AG04450 (cell line): ENCODE results near the gene SLC6A19. TPM values are rescaled to one million over a fixed set of nuclear protein-coding genes. Genes with fewer than 3 reads are reported as not detected.

Source experiments
- CTCF ChIA-PET: fragments of 300-600, 350-600 bp; formaldehyde crosslinking; extraction: SDS; loops from one replicate; lab custom pipeline; 2022; ENCODE audit warnings: antibody characterized with exemption, inconsistent platforms; lab: Charles Lee
- POLR2A ChIA-PET: fragments of 350-600 bp; formaldehyde crosslinking; extraction: SDS; loops from one replicate; lab custom pipeline; 2021; ENCODE audit warnings: antibody characterized with exemption, inconsistent platforms; lab: Yijun Ruan, JAX
- DNase-seq: peaks from one replicate; pipeline ENCODE4 v3.0.0-alpha.2; 2011; ENCODE audit warnings: low read depth, low spot score
- H3K27ac ChIP-seq: one replicate; pipeline ENCODE4 v1.5.1; 2012; ENCODE audit warnings: low read depth, low read length, control low read depth
- H3K27me3 ChIP-seq: one replicate; pipeline ENCODE4 v1.6.0; 2012; ENCODE audit warnings: low read length; ENCODE audit not compliant: control insufficient read depth, insufficient read depth
- H3K4me3 ChIP-seq: 2 replicates; pipeline ENCODE4 v1.5.1; 2011; ENCODE audit warnings: mild to moderate bottlenecking, low read depth, low read length, control low read depth
- H3K9me3 ChIP-seq: 2 replicates; pipeline ENCODE4 v1.5.1; 2012; ENCODE audit warnings: low read length; ENCODE audit not compliant: control insufficient read depth, insufficient read depth
- CTCF ChIP-seq: IDR thresholded peaks from 2 replicates; pipeline ENCODE4 v1.5.1; 2011; ENCODE audit warnings: low read depth, low read length, control low read depth, inconsistent platforms
- polyA plus RNA-seq: library from polyadenylated mRNA; depleted of rRNA; stranded (reverse); fragments of >200 nt; gene quantifications from 2 replicates; pipeline ENCODE4 v1.2.3, GENCODE V29; 2011

Gene SLC6A19
- polyA plus RNA-seq, 1 experiment: not detected

GRCh38 chr5:1213508-1214162 is 12.2 kb downstream of the SLC6A19 start:
- POLR2A ChIA-PET: no interaction called here
- Histone ChIP-seq H3K9me3 (peaks cover 73% of the 10 kb centered on the region), H3K4me3 (no peak overlapping the region), H3K27ac (no peak overlapping the region), H3K27me3 (peaks cover 2% of the 10 kb centered on the region)
- no peak for TF ChIP-seq CTCF
- no peak for DNase-seq
- CTCF ChIA-PET: no interaction called here

- DNase-seq: no peak
- CTCF ChIA-PET: no interaction called here
- no peak for TF ChIP-seq CTCF
- Histone ChIP-seq H3K9me3 (peaks cover 80% of the 10 kb centered on the region), H3K27me3 (peaks cover 2% of the 10 kb centered on the region), H3K27ac (no peak overlapping the region), H3K4me3 (no peak overlapping the region)
- POLR2A ChIA-PET: no interaction called here
Measured at GRCh38 chr5:1214163-1214935, 13.0 kb downstream of the SLC6A19 start.

GRCh38 chr5:1214936-1215220 is 13.5 kb downstream of the SLC6A19 start:
- H3K27ac ChIP-seq: no peak overlapping the region
- ChIA-PET POLR2A (no interaction called here), CTCF (no interaction called here)
- DNase-seq: no peak
- H3K9me3 ChIP-seq: peaks cover 85% of the 10 kb centered on the region
- peaks cover 2% of the 10 kb centered on the region for H3K27me3 ChIP-seq
- no peak for TF ChIP-seq CTCF
- no peak overlapping the region for H3K4me3 ChIP-seq

- no peak for DNase-seq
- Histone ChIP-seq H3K27ac (no peak overlapping the region), H3K4me3 (no peak overlapping the region), H3K27me3 (peaks cover 2% of the 10 kb centered on the region), H3K9me3 (peaks cover 89% of the 10 kb centered on the region)
- TF ChIP-seq CTCF: no peak
- ChIA-PET CTCF (no interaction called here), POLR2A (no interaction called here)
Measured at GRCh38 chr5:1215320-1216096, 14.1 kb downstream of the SLC6A19 start.
